LNCaP clone FGC (cell line): ENCODE results near the gene LRRC58.

ENCODE experiments used
- DNase-seq: peaks from one replicate; pipeline ENCODE4 v3.0.0-alpha.2; 2011; ENCODE audit warnings: low read depth
- H3K4me3 ChIP-seq: 2 replicates; pipeline ENCODE4 v1.5.1; 2011; ENCODE audit warnings: mild to moderate bottlenecking, low read depth, low read length, control low read depth
- CTCF ChIP-seq: IDR thresholded peaks from 2 replicates; pipeline ENCODE4 v1.5.1; 2012; ENCODE audit warnings: mild to moderate bottlenecking; ENCODE audit not compliant: control insufficient read depth, insufficient read depth; ENCODE audit errors: extremely low read depth

Gene LRRC58

GRCh38 chr3:120355486-120355885 lies 6.3 kb upstream of the LRRC58 start:
- DNase-seq, result no peak
- TF ChIP-seq CTCF, result no peak
- no peak overlapping the region for H3K4me3 ChIP-seq

- no peak for TF ChIP-seq CTCF
- DNase-seq, result no peak
- no peak overlapping the region for H3K4me3 ChIP-seq
Measured at GRCh38 chr3:120353463-120353862, 4.3 kb upstream of the LRRC58 start.

- DNase-seq, result no peak
- TF ChIP-seq CTCF, result no peak
- no peak overlapping the region for H3K4me3 ChIP-seq
Measured at GRCh38 chr3:120352017-120352416, 2.9 kb upstream of the LRRC58 start.

GRCh38 chr3:120350401-120350941 lies 1.3 kb upstream of the LRRC58 start:
- TF ChIP-seq CTCF, result no peak
- DNase-seq, result peak; percentile 31

GRCh38 chr3:120349855-120350125 lies 636 bp upstream of the LRRC58 start:
- no peak for DNase-seq
- H3K4me3 ChIP-seq, result peak overlapping the region; percentile 70
- TF ChIP-seq CTCF, result no peak

More at GRCh38 chr3:120350401-120350941, 1.3 kb upstream of the LRRC58 start:
- peak overlapping the region; percentile 70 for H3K4me3 ChIP-seq

GRCh38 chr3:120348065-120348990 lies 826 bp downstream of the LRRC58 start:
- no peak for DNase-seq
- H3K4me3 ChIP-seq, result peak overlapping the region; percentile 70
- no peak for TF ChIP-seq CTCF
